Measurements from ENCODE around the gene PTMS. TPM values are rescaled to one million over a fixed set of nuclear protein-coding genes. Genes with fewer than 3 reads are reported as not detected.

PTMS gene
- total RNA-seq, 1 experiment from 2014 or later = 422 TPM

DNA sequence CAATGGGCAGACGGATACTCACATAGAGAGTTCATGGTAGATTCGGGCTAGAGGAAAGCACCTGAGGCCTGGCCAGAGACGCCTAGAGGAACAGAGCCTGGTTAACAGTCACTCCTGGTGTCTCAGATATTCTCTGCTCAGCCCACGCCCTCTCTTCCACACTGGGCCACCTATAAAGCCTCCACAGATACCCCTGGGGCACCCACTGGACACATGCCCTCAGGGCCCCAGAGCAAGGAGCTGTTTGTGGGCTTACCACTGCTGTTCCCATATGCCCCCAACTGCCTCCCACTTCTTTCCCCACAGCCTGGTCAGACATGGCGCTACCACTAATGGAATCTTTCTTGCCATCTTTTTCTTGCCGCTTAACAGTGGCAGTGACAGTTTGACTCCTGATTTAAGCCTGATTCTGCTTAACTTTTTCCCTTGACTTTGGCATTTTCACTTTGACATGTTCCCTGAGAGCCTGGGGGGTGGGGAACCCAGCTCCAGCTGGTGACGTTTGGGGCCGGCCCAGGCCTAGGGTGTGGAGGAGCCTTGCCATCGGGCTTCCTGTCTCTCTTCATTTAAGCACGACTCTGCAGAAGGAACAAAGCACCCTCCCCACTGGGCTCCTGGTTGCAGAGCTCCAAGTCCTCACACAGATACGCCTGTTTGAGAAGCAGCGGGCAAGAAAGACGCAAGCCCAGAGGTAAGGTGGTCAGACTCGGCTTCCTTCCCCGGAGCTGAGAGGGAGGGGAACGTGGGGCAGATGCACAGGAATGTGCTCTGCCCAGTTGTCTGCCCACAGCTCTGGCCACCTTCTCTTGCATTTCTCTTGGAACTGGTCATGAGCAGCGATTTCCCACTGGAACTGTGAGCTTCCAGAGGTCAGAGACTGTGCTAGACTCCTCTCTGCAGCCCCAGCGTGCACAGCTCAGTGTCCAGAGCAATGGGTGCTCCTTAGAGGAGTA, 23.1 kb downstream of the PTMS start, which contains the start of gene CD4:
TSS of gene CD4 (plus strand) at position 557 of the 953 bp plus-strand sequence. CDS start 10,611 bp downstream, outside the sequence.
- Histone ChIP-seq H2BK15ac (ENCODE audit: low read depth, low read length) (no peak within 1 kb of the TSS), H3K18ac (ENCODE audit: insufficient read length, low read depth, low read length) (no peak within 1 kb of the TSS), H4K91ac (ENCODE audit: insufficient read length, low read depth, low read length) (no peak within 1 kb of the TSS), H3K23me2 (ENCODE audit: insufficient read length, low read depth, low read length, poor library complexity, severe bottlenecking) (no peaks in the 10 kb centered on the region), H3K23ac (ENCODE audit: insufficient read length, low read depth, low read length) (no peak within 1 kb of the TSS), H3K14ac (ENCODE audit: insufficient read depth, low read length) (no peak within 1 kb of the TSS), H2BK120ac (ENCODE audit: low read depth, low read length, poor library complexity, severe bottlenecking) (no peak within 1 kb of the TSS), H3K56ac (ENCODE audit: insufficient read length, low read depth, low read length) (no peak within 1 kb of the TSS), H4K20me1 (ENCODE audit: control insufficient read depth, insufficient read depth, insufficient read length) (no peaks in the 10 kb centered on the region), H3K9me3 (ENCODE audit: control insufficient read depth, low read depth, low read length) (no peaks in the 10 kb centered on the region), H2BK5ac (ENCODE audit: insufficient read length, low read length) (no peak within 1 kb of the TSS), H3K4me2 (ENCODE audit: insufficient read depth, insufficient read length, low read length) (no peak within 1 kb of the TSS), H3T11ph (ENCODE audit: low read length) (no peak within 1 kb of the TSS), H2AK5ac (ENCODE audit: insufficient read length, low read length) (no peak within 1 kb of the TSS), H4K5ac (ENCODE audit: insufficient read length, low read depth, low read length) (no peak within 1 kb of the TSS), H2BK12ac (ENCODE audit: insufficient read length, low read depth, low read length) (no peak within 1 kb of the TSS), H4K8ac (replicated peaks; ENCODE audit: insufficient read length, low read depth, low read length) (no peak within 1 kb of the TSS), H3K27me3 (ENCODE audit: insufficient read depth, low read length) (no peaks in the 10 kb centered on the region; the same call in 1 of the 2 replicates), H3K9ac (ENCODE audit: extremely low read depth, insufficient read length, low read length) (no peak within 1 kb of the TSS), H3K4ac (ENCODE audit: low read depth, low read length) (no peak within 1 kb of the TSS), H3K79me2 (ENCODE audit: insufficient read depth, low read length) (no peaks in the 10 kb centered on the region), H3K4me1 (ENCODE audit: insufficient read depth, low read length) (peaks cover 5% of the 10 kb centered on the region; the same call in 1 of the 2 replicates), H3K79me1 (ENCODE audit: insufficient read depth, low read depth, low read length, poor library complexity, severe bottlenecking) (no peaks in the 10 kb centered on the region), H3K27ac (ENCODE audit: insufficient read length, low read depth, low read length) (no peak within 1 kb of the TSS), H2AFZ (ENCODE audit: low read length) (no peak within 1 kb of the TSS), H2BK20ac (ENCODE audit: low read depth, low read length, poor library complexity, severe bottlenecking) (no peak within 1 kb of the TSS)
- TF ChIP-seq CTCF (conservative IDR thresholded peaks at IDR 0.05) = no peak
- H3K27ac Mint-ChIP-seq = peak within 1 kb of the TSS in 1 of 3 experiments; percentile 21; a peak in 1 of 7 replicates
- H3K36me3 Mint-ChIP-seq (ENCODE audit: insufficient read depth in 1 of 3, low read depth in 3 of 3) = no peaks in the 10 kb centered on the region; a peak in 1 of 7 replicates
- peak; percentile 60 for DNase-seq
- H3K27me3 Mint-ChIP-seq (ENCODE audit: low read depth) = peaks cover 23% of the 10 kb centered on the region
- WGBS (ENCODE audit: extremely low coverage, insufficient read length, low lambda C conversion rate) = no CpG with 5 or more reads among the region's 18 CpGs
- no peaks in the 10 kb centered on the region for H3K9me3 Mint-ChIP-seq
- H3K4me1 Mint-ChIP-seq = peaks cover 29 to 34% of the 10 kb centered on the region in 2 experiments
- H3K4me3 Mint-ChIP-seq = no peak within 1 kb of the TSS
